Neutrophil (primary cell): ENCODE measurements around the gene EIF4EBP3.

ENCODE experiments used
- H3K27ac ChIP-seq: fragments of 200-600 bp; sonication (generic); 2 replicates; pipeline ENCODE4 v1.5.1; 2016; ENCODE audit warnings: mild to moderate bottlenecking, moderate library complexity
- H3K27me3 ChIP-seq: fragments of 200-600 bp; sonication (generic); 2 replicates; pipeline ENCODE4 v1.6.0; 2016; ENCODE audit warnings: mild to moderate bottlenecking
- H3K36me3 ChIP-seq: fragments of 200-600 bp; sonication (generic); 2 replicates; pipeline ENCODE4 v1.5.1; 2017
- H3K4me1 ChIP-seq, 2 experiments: fragments of 200-600 bp in 1 of 2; sonication (generic) in 1 of 2; 1 replicate in 1 of 2; 2 replicates in 1 of 2; pipeline versions ENCODE4 v1.5.1 to v1.6.1; 2013 to 2016; ENCODE audit warnings: low read depth in 1 of 2, low read length in 1 of 2, mild to moderate bottlenecking in 1 of 2, moderate library complexity in 1 of 2; ENCODE audit not compliant: control insufficient read depth in 1 of 2, insufficient read depth in 1 of 2
- H3K4me3 ChIP-seq, 2 experiments: fragments of 200-600 bp in 1 of 2; sonication (generic) in 1 of 2; 1 replicate in 1 of 2; 2 replicates in 1 of 2; pipeline ENCODE4 v1.5.1; 2013 to 2016; ENCODE audit warnings: low read depth in 1 of 2, low read length in 1 of 2, mild to moderate bottlenecking in 1 of 2, moderate library complexity in 1 of 2
- H3K9me3 ChIP-seq: fragments of 200-600 bp; sonication (generic); 2 replicates; pipeline ENCODE4 v1.5.1; 2016
- TF ChIP-seq, protein P1 (sequence below): fragments of 200-600 bp; sonication (generic); IDR thresholded peaks from 2 replicates; pipeline ENCODE4 v1.5.1; 2016; ENCODE audit warnings: antibody characterized with exemption

Gene EIF4EBP3

DNA sequence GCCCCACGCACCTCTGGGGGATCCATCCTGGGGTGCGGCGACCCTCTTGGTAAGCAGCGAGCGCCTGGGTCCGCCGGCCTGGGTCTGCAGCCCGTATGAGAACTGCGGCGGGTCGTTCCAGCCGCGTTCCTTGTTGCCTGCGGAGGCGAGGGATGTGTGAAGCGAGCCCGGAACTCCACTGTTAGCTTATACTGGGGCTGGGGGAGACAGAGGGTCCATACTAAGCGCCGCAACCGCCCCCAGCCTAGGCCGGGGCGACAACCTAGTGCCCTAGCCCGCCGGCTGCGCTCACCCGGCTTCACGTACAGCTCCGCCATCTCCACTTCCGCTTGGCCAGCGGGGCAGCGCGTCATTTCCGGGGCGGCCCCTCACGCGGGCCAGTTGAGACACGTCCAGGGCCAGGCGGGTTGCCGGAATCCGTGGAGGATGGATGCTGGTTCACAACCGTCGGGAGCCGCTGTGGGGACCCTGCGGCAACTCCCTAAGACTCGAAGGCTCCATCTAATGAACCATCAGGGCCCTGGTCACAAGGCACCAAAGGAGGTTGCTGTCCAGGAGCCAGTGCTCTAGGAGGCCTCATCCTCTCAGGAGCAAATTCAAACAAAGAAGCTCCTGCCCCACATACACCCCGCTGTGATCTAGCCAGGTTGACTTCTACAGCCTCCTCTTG lies 9.8 kb downstream of the EIF4EBP3 start, which contains the start of gene SRA1:
Gene SRA1 (minus strand): TSS at position 338 of the 670 bp plus-strand sequence. CDS start 21 bp downstream, at position 317.
- H3K4me3 ChIP-seq: peak within 1 kb of the TSS; percentile 79 to 85
- TF ChIP-seq, protein P1, sequence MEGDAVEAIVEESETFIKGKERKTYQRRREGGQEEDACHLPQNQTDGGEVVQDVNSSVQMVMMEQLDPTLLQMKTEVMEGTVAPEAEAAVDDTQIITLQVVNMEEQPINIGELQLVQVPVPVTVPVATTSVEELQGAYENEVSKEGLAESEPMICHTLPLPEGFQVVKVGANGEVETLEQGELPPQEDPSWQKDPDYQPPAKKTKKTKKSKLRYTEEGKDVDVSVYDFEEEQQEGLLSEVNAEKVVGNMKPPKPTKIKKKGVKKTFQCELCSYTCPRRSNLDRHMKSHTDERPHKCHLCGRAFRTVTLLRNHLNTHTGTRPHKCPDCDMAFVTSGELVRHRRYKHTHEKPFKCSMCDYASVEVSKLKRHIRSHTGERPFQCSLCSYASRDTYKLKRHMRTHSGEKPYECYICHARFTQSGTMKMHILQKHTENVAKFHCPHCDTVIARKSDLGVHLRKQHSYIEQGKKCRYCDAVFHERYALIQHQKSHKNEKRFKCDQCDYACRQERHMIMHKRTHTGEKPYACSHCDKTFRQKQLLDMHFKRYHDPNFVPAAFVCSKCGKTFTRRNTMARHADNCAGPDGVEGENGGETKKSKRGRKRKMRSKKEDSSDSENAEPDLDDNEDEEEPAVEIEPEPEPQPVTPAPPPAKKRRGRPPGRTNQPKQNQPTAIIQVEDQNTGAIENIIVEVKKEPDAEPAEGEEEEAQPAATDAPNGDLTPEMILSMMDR: peak; percentile 28
- peak within 1 kb of the TSS; percentile 97 for H3K27ac ChIP-seq
- H3K27me3 ChIP-seq: no peaks in the 10 kb centered on the region
- no peaks in the 10 kb centered on the region for H3K9me3 ChIP-seq
- H3K4me1 ChIP-seq: peaks cover 54 to 55% of the 10 kb centered on the region in 2 experiments
- H3K36me3 ChIP-seq: no peaks in the 10 kb centered on the region

DNA sequence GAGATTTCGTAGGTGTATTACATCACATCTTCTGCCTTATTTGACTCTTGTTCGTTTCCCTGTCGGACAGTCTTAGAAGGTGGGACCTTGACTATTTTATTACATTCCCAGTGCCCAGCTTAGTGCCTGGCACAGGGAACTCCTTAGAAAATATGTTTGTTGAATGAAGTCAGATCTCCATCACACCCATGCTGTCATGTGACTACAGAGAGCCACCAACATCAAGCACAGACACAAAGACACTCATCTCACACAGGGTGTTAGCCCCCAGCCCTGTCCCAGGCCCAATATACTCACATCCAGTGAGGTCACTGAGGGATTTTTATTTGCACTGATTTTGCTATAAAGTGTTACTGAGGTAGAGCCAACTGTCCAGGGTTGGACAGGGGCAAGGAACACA lies 10.5 kb downstream of the EIF4EBP3 start:
- no peaks in the 10 kb centered on the region for H3K27me3 ChIP-seq
- H3K4me1 ChIP-seq: peaks cover 50% of the 10 kb centered on the region in 2 experiments
- peak overlapping the region; percentile 79 to 85 for H3K4me3 ChIP-seq
- no peaks in the 10 kb centered on the region for H3K36me3 ChIP-seq
- peak overlapping the region; percentile 97 for H3K27ac ChIP-seq
- TF ChIP-seq, protein P1: no peak
- no peaks in the 10 kb centered on the region for H3K9me3 ChIP-seq

DNA sequence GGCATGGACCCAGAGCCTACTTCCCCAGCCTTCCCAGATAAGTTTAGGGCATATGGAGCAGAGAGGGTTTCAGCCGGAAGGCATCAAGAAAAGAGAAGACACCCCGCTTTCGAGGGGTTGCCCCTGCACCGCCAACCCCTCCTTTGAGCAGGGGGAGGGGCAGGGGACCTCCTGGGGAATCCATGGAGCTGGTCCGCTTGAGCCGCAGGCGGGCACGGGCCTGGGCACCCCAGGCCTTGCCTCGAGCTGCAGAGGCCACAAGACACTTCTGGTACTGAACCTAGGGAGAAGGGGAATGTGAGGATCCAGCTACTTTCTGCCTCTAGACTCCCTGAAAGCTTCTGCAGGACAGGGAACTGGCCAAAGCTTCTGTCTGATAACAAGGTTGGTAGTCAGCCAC lies 11.1 kb downstream of the EIF4EBP3 start:
- Histone ChIP-seq H3K4me1 (peaks cover 48 to 49% of the 10 kb centered on the region in 2 experiments), H3K36me3 (no peaks in the 10 kb centered on the region), H3K4me3 (no peak overlapping the region), H3K27me3 (no peaks in the 10 kb centered on the region), H3K27ac (peak overlapping the region; percentile 97), H3K9me3 (no peaks in the 10 kb centered on the region)
- TF ChIP-seq, protein P1: no peak

DNA sequence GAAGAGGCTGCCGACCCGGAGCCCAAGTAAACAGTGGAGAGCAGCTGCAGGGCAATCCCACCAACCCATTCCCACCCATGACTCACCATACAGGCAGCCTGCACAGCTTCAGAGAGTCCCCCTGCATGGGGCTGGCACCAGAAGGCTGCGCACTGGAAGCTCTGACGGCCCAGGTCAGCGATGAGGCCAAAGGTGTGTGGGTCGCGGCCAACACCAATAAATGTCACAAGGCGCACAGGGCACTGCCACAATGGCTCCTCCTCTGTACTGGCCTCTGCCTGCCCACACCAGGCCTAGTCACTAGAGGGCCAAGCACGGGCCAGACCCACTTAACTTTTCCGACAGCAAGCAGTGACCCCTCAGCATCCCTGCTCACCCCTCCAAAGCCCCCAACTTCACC lies 12.8 kb downstream of the EIF4EBP3 start:
- TF ChIP-seq, protein P1: no peak
- H3K4me3 ChIP-seq: no peak overlapping the region
- no peaks in the 10 kb centered on the region for H3K36me3 ChIP-seq
- H3K27ac ChIP-seq: no peak overlapping the region
- no peaks in the 10 kb centered on the region for H3K27me3 ChIP-seq
- peaks cover 43 to 44% of the 10 kb centered on the region in 2 experiments for H3K4me1 ChIP-seq
- no peaks in the 10 kb centered on the region for H3K9me3 ChIP-seq

DNA sequence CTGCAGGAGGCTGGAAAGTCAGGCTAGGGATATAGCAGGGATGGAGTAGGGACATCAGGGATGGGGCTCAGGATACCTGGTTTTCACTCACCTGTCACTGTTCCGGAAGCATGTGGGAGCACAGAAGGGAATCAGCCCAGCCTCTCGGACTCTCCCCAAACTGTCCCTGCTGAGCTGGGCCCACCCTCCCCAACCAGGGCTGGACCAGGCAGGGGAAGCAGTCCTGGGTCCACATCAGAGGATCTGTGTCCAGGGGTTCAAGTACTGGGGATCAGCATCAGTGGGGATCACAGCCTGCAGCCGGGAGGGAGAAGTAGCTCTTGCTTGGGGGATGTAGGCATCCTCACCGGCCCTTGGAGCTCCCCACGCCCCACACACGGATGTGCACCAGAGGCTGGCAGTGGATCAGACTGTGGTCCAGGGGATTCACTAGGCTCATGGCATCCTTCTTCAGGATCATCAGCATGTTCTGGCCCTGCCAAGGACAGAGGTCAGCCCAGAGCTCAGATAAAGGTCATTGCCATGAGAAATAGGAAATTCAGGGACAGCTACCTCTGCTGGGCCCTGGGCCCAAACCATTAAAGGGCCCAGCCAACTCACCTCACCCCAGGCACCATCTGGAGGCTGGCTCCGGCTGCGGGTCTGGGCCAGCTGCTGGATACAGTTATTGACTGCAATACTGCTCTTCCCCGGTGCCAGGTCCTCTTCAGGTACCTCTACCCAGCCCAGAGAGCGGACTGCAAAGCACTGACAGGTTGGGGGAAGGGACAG lies 14.5 kb downstream of the EIF4EBP3 start:
- Histone ChIP-seq H3K27ac (no peak overlapping the region), H3K4me1 (peaks cover 31 to 37% of the 10 kb centered on the region in 2 experiments), H3K4me3 (no peak overlapping the region), H3K9me3 (no peaks in the 10 kb centered on the region), H3K36me3 (peaks cover under 1% of the 10 kb centered on the region), H3K27me3 (no peaks in the 10 kb centered on the region)
- TF ChIP-seq, protein P1: no peak
